GM23338 (cell line): ENCODE measurements around the gene EPB41L5. TPM values are rescaled to one million over a fixed set of nuclear protein-coding genes. Genes with fewer than 3 reads are reported as not detected.

Experiments used
- ZNF331 ChIP-seq: fragments of 250-450 bp; sonication (Bioruptor Pico); IDR thresholded peaks from 2 replicates; pipeline ENCODE4 v1.5.0; 2020; ENCODE audit warnings: low read depth, mild to moderate bottlenecking, moderate library complexity
- polyA plus RNA-seq: library from polyadenylated mRNA; unstranded; fragments of >200 nt; fragmentation: Nextera tagmentation; extraction: Ambion mirVana; gene quantifications from 2 replicates; pipeline ENCODE4 v1.2.1, GENCODE V29; 2016
- total RNA-seq: library from RNA; depleted of rRNA; stranded (reverse); fragments of >200 nt; shearing (Covaris generic); gene quantifications from 2 replicates; pipeline ENCODE4 v1.2.3, GENCODE V29; 2014
- TF ChIP-seq, protein P1 (sequence below): fragments of 250-450 bp; sonication (Bioruptor Pico); IDR thresholded peaks from 2 replicates; pipeline ENCODE4 v1.5.0; 2020; ENCODE audit warnings: mild to moderate bottlenecking, moderate library complexity
- TF ChIP-seq, protein P2 (sequence below): IDR thresholded peaks from one replicate; pipeline ENCODE4 v1.6.1; 2018; ENCODE audit warnings: antibody characterized with exemption; ENCODE audit not compliant: unreplicated experiment
- TF ChIP-seq, protein P3 (sequence below), 2 experiments: fragments of 200-600 bp in 1 of 2; sonication (generic) in 1 of 2; conservative IDR thresholded peaks; 2 replicates each; pipeline versions ENCODE4 v1.5.1 to v1.6.1; 2016 to 2017; ENCODE audit warnings: antibody characterized with exemption in 2 of 2, low read depth in 2 of 2, mild to moderate bottlenecking in 2 of 2, moderate library complexity in 1 of 2

The EPB41L5 gene
- total and polyA plus RNA-seq, 2 experiments from 2014 or later = 15.5 to 35.4 TPM

DNA sequence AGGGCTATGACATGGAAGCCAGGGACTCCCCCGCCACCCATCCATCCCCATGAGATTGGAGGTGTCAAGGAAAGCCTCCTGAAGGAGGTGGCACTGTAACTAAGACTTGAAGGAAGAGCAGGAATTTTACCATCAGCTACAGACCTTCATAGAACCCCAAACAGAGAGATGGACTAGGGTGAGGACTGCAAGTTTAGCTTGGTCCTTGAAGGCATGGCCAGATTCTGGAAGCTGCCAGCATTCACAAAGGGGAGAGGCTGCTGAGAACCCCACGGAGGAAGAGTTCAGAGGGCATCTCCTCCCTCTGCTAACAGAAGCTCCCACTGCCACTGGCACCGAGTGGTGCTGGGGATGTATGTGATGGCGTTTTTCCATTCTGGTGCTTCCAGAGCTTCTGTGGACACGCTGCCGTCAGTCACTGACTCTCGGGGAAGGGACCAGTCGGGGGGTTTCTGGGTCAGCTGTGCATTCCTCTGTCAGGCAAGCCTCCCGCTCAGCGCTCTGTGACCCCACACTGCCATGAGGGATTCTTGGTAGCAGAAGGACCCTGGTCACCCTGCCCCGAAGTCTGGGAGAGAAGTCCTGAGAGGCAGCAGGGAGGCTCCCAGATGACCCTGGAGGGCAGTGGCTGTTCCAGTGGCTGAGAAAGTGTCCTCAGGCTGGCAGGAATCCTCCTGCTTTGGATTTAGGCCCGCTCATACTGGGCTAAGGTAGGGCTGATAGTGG lies 192.2 kb downstream of the EPB41L5 start (continued):
- TF ChIP-seq, protein P1, sequence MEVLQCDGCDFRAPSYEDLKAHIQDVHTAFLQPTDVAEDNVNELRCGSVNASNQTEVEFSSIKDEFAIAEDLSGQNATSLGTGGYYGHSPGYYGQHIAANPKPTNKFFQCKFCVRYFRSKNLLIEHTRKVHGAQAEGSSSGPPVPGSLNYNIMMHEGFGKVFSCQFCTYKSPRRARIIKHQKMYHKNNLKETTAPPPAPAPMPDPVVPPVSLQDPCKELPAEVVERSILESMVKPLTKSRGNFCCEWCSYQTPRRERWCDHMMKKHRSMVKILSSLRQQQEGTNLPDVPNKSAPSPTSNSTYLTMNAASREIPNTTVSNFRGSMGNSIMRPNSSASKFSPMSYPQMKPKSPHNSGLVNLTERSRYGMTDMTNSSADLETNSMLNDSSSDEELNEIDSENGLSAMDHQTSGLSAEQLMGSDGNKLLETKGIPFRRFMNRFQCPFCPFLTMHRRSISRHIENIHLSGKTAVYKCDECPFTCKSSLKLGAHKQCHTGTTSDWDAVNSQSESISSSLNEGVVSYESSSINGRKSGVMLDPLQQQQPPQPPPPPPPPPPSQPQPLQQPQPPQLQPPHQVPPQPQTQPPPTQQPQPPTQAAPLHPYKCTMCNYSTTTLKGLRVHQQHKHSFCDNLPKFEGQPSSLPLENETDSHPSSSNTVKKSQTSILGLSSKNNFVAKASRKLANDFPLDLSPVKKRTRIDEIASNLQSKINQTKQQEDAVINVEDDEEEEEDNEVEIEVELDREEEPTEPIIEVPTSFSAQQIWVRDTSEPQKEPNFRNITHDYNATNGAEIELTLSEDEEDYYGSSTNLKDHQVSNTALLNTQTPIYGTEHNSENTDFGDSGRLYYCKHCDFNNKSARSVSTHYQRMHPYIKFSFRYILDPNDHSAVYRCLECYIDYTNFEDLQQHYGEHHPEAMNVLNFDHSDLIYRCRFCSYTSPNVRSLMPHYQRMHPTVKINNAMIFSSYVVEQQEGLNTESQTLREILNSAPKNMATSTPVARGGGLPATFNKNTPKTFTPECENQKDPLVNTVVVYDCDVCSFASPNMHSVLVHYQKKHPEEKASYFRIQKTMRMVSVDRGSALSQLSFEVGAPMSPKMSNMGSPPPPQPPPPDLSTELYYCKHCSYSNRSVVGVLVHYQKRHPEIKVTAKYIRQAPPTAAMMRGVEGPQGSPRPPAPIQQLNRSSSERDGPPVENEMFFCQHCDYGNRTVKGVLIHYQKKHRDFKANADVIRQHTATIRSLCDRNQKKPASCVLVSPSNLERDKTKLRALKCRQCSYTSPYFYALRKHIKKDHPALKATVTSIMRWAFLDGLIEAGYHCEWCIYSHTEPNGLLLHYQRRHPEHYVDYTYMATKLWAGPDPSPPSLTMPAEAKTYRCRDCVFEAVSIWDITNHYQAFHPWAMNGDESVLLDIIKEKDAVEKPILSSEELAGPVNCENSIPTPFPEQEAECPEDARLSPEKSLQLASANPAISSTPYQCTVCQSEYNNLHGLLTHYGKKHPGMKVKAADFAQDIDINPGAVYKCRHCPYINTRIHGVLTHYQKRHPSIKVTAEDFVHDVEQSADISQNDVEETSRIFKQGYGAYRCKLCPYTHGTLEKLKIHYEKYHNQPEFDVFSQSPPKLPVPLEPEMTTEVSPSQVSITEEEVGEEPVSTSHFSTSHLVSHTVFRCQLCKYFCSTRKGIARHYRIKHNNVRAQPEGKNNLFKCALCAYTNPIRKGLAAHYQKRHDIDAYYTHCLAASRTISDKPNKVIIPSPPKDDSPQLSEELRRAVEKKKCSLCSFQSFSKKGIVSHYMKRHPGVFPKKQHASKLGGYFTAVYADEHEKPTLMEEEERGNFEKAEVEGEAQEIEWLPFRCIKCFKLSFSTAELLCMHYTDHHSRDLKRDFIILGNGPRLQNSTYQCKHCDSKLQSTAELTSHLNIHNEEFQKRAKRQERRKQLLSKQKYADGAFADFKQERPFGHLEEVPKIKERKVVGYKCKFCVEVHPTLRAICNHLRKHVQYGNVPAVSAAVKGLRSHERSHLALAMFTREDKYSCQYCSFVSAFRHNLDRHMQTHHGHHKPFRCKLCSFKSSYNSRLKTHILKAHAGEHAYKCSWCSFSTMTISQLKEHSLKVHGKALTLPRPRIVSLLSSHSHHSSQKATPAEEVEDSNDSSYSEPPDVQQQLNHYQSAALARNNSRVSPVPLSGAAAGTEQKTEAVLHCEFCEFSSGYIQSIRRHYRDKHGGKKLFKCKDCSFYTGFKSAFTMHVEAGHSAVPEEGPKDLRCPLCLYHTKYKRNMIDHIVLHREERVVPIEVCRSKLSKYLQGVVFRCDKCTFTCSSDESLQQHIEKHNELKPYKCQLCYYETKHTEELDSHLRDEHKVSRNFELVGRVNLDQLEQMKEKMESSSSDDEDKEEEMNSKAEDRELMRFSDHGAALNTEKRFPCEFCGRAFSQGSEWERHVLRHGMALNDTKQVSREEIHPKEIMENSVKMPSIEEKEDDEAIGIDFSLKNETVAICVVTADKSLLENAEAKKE = no peak
- TF ChIP-seq, protein P2, sequence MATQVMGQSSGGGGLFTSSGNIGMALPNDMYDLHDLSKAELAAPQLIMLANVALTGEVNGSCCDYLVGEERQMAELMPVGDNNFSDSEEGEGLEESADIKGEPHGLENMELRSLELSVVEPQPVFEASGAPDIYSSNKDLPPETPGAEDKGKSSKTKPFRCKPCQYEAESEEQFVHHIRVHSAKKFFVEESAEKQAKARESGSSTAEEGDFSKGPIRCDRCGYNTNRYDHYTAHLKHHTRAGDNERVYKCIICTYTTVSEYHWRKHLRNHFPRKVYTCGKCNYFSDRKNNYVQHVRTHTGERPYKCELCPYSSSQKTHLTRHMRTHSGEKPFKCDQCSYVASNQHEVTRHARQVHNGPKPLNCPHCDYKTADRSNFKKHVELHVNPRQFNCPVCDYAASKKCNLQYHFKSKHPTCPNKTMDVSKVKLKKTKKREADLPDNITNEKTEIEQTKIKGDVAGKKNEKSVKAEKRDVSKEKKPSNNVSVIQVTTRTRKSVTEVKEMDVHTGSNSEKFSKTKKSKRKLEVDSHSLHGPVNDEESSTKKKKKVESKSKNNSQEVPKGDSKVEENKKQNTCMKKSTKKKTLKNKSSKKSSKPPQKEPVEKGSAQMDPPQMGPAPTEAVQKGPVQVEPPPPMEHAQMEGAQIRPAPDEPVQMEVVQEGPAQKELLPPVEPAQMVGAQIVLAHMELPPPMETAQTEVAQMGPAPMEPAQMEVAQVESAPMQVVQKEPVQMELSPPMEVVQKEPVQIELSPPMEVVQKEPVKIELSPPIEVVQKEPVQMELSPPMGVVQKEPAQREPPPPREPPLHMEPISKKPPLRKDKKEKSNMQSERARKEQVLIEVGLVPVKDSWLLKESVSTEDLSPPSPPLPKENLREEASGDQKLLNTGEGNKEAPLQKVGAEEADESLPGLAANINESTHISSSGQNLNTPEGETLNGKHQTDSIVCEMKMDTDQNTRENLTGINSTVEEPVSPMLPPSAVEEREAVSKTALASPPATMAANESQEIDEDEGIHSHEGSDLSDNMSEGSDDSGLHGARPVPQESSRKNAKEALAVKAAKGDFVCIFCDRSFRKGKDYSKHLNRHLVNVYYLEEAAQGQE = no peak
- TF ChIP-seq, protein P3, sequence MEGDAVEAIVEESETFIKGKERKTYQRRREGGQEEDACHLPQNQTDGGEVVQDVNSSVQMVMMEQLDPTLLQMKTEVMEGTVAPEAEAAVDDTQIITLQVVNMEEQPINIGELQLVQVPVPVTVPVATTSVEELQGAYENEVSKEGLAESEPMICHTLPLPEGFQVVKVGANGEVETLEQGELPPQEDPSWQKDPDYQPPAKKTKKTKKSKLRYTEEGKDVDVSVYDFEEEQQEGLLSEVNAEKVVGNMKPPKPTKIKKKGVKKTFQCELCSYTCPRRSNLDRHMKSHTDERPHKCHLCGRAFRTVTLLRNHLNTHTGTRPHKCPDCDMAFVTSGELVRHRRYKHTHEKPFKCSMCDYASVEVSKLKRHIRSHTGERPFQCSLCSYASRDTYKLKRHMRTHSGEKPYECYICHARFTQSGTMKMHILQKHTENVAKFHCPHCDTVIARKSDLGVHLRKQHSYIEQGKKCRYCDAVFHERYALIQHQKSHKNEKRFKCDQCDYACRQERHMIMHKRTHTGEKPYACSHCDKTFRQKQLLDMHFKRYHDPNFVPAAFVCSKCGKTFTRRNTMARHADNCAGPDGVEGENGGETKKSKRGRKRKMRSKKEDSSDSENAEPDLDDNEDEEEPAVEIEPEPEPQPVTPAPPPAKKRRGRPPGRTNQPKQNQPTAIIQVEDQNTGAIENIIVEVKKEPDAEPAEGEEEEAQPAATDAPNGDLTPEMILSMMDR (conservative IDR thresholded peaks at IDR 0.05; ENCODE audit: low read depth in 2 of 2) = no peak
- TF ChIP-seq ZNF331 (CRISPR knock-in tag) = no peak
